B cell (primary cell): ENCODE data around the gene ENPP7. TPM values are rescaled to one million over a fixed set of nuclear protein-coding genes. Genes with fewer than 3 reads are reported as not detected.

Experiments used
- ATAC-seq: fragments of 200-7000 bp; cut with Tn5 transposase; one replicate; pipeline ENCODE4 v1.10.0; 2021; ENCODE audit warnings: low read depth, mild to moderate bottlenecking, moderate number of reproducible peaks, moderate library complexity
- CTCF ChIA-PET: fragments of 350-600 bp; sonication (Branson Sonifier 250); formaldehyde crosslinking; loops from one replicate; lab custom pipeline; 2021; ENCODE audit warnings: antibody characterized with exemption, inconsistent platforms; lab: Charles Lee
- POLR2A ChIA-PET: fragments of 350-600 bp; sonication (Branson Sonifier 250); formaldehyde crosslinking; loops from one replicate; lab custom pipeline; 2021; ENCODE audit warnings: antibody characterized with exemption; lab: Charles Lee
- DNase-seq: peaks from one replicate; pipeline ENCODE4 v3.0.0; 2013
- H2AFZ ChIP-seq: 2 replicates; pipeline ENCODE4 v1.6.1; 2012; ENCODE audit warnings: mild to moderate bottlenecking, low read depth, low read length; ENCODE audit not compliant: insufficient read depth, poor library complexity, severe bottlenecking
- H3K27ac ChIP-seq, 2 donors: 1 replicate in 1 of 2; 2 replicates in 1 of 2; pipeline ENCODE4 v1.5.1; 2012 to 2013; ENCODE audit warnings: low read length in 2 of 2, mild to moderate bottlenecking in 2 of 2, moderate library complexity in 1 of 2
- H3K27me3 ChIP-seq, 4 experiments: fragments of 200-600 bp in 1 of 4; sonication (generic) in 1 of 4; replicated peaks in 1 of 4; 1 replicate in 2 of 4; 2 replicates in 2 of 4; pipeline versions ENCODE4 v1.6.1 to v1.7.0; 2013 to 2016; ENCODE audit warnings: low read length in 3 of 4, mild to moderate bottlenecking in 2 of 4, mixed read lengths in 1 of 4, moderate library complexity in 1 of 4; ENCODE audit not compliant: insufficient read depth in 4 of 4, control insufficient read depth in 3 of 4; ENCODE audit errors: control extremely low read depth in 1 of 4
- H3K36me3 ChIP-seq, 2 experiments: replicated peaks in 1 of 2; 1 replicate in 1 of 2; 2 replicates in 1 of 2; pipeline versions ENCODE4 v1.6.1 to v1.7.1; 2013; ENCODE audit warnings: low read length in 1 of 2; ENCODE audit not compliant: insufficient read depth in 2 of 2, control insufficient read depth in 1 of 2; ENCODE audit errors: control extremely low read depth in 1 of 2, extremely low read depth in 1 of 2
- H3K4me1 ChIP-seq, 2 donors: fragments of 200-600 bp in 1 of 2; sonication (generic) in 1 of 2; 1 replicate in 1 of 2; 2 replicates in 1 of 2; pipeline versions ENCODE4 v1.5.1 to v1.6.1; 2013 to 2017; ENCODE audit warnings: low read length in 2 of 2; ENCODE audit not compliant: control insufficient read depth in 2 of 2, insufficient read depth in 2 of 2
- H3K4me2 ChIP-seq: replicated peaks from 2 replicates; pipeline ENCODE3; 2012; ENCODE audit warnings: mild to moderate bottlenecking, low read depth, low read length; ENCODE audit not compliant: poor library complexity, severe bottlenecking
- H3K4me3 ChIP-seq, 5 experiments: fragments of 200-600 bp in 1 of 5; sonication (generic) in 1 of 5; 1 replicate in 3 of 5; 2 replicates in 2 of 5; pipeline versions ENCODE4 v1.5.1 to v1.7.0; 2011 to 2016; ENCODE audit warnings: low read length in 4 of 5, mild to moderate bottlenecking in 4 of 5, low read depth in 2 of 5, control low read depth in 1 of 5, moderate library complexity in 1 of 5; ENCODE audit not compliant: insufficient read depth in 1 of 5; ENCODE audit errors: control extremely low read depth in 1 of 5, extremely low read depth in 1 of 5
- H3K79me2 ChIP-seq: fragments of 200-600 bp; sonication (generic); one replicate; pipeline ENCODE4 v1.6.0; 2016; ENCODE audit warnings: low read length; ENCODE audit not compliant: control insufficient read depth, insufficient read depth
- H3K9ac ChIP-seq: fragments of 200-600 bp; sonication (generic); 2 replicates; pipeline ENCODE4 v1.6.1; 2017; ENCODE audit warnings: mild to moderate bottlenecking, low read length, moderate library complexity
- H3K9me3 ChIP-seq, 3 donors: one replicate each; pipeline versions ENCODE4 v1.6.1 to v1.7.1; 2013; ENCODE audit warnings: low read length in 2 of 3; ENCODE audit not compliant: control insufficient read depth in 2 of 3, insufficient read depth in 1 of 3; ENCODE audit errors: control extremely low read depth in 1 of 3
- H4K20me1 ChIP-seq: 2 replicates; pipeline ENCODE4 v1.6.0; 2012; ENCODE audit warnings: mild to moderate bottlenecking, low read length; ENCODE audit not compliant: insufficient read depth, control insufficient read depth, poor library complexity, severe bottlenecking
- H3K27ac Mint-ChIP-seq: one replicate; pipeline ENCODE4 v1.8.0; 2021; ENCODE audit warnings: mixed read lengths
- H3K27me3 Mint-ChIP-seq: one replicate; pipeline ENCODE4 v1.8.0; 2021; ENCODE audit warnings: mixed read lengths
- H3K4me1 Mint-ChIP-seq: one replicate; pipeline ENCODE4 v1.8.0; 2021; ENCODE audit warnings: mixed read lengths
- H3K4me3 Mint-ChIP-seq: one replicate; pipeline ENCODE4 v1.8.0; 2021; ENCODE audit warnings: mixed read lengths
- H3K9me3 Mint-ChIP-seq: one replicate; pipeline ENCODE4 v1.8.0; 2022; ENCODE audit warnings: mixed read lengths; ENCODE audit not compliant: insufficient read depth
- CTCF ChIP-seq: fragments of 200-600 bp; IDR thresholded peaks from one replicate; pipeline ENCODE4 v1.8.0; 2022; ENCODE audit warnings: antibody characterized with exemption, mild to moderate bottlenecking
- EZH2 ChIP-seq: IDR thresholded peaks from 2 replicates; pipeline ENCODE4 v1.6.1; 2012; ENCODE audit warnings: borderline replicate concordance, low read depth, mild to moderate bottlenecking, moderate library complexity, low read length; ENCODE audit not compliant: insufficient read depth, poor library complexity, severe bottlenecking
- WGBS: methylation state at CpG from one replicate; pipeline ENCODE4 v1.1.5; 2013; ENCODE audit warnings: missing lambda C conversion rate; ENCODE audit not compliant: insufficient coverage; 5-methylcytosine and 5-hydroxymethylcytosine counted together
- intact Hi-C: fragments of 100-400 bp; cut with micrococcal nuclease; formaldehyde crosslinking; loops from one replicate; pipeline ENCODE4 v1.10.0; 2022
- polyA plus RNA-seq: library from polyadenylated mRNA; depleted of rRNA; stranded (reverse); fragments of >200 nt; gene quantifications from 2 replicates; pipeline ENCODE4 v1.2.3, GENCODE V29; 2012
- total RNA-seq, 2 donors: library from RNA; stranded (reverse); fragments of 120-200 nt in 1 of 2; gene quantifications; 1 replicate in 1 of 2; 2 replicates in 1 of 2; pipeline versions ENCODE4 v1.2.3 to v1.2.4, GENCODE V29; 2013 to 2022

The ENPP7 gene
- total and polyA plus RNA-seq, 2 donors (not counting 1 experiment from before 2014, with no cell fraction given): 0.40 to 6.7 TPM

DNA sequence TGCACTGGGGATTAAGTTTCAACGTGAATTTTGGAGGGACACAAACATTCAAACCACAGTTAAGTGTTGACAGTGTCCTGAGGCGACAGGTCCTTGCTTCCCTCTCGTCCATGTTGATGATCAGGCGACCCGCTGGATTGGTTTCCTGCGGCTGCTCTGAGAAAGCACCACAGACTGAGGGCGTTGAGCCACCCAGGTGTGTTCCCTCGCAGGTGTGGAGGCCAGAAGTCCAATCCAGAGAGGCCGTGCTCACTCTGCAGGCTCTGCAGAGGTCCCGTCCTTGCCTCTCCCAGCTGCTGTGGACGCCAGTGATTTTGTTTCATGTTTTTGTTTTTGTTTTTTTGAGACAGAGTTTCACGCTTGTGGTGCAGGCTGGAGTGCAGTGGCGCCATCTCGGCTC is 24.8 kb downstream of the ENPP7 start:
- Mint-ChIP-seq H3K27ac (no peak overlapping the region), H3K27me3 (peaks cover 35% of the 10 kb centered on the region), H3K4me1 (peaks cover 4% of the 10 kb centered on the region), H3K4me3 (no peak overlapping the region), H3K9me3 (no peaks in the 10 kb centered on the region)
- Histone ChIP-seq H4K20me1 (no peaks in the 10 kb centered on the region), H3K4me3 (no peak overlapping the region), H3K36me3 (no peaks in the 10 kb centered on the region), H3K9ac (no peak overlapping the region), H3K4me2 (no peak overlapping the region), H3K9me3 (peaks cover 0 to 6% (median 0%) of the 10 kb centered on the region in 3 donors), H3K27me3 (peaks cover 0 to 47% (median 9%) of the 10 kb centered on the region in 4 experiments), H3K27ac (no peak overlapping the region), H3K4me1 (peaks cover 3 to 4% of the 10 kb centered on the region in 2 donors), H2AFZ (no peak overlapping the region), H3K79me2 (no peaks in the 10 kb centered on the region)
- ATAC-seq: no peak
- DNase-seq: no peak
- ChIA-PET CTCF (interaction anchor here (1.1 to 1.3 kb wide), 2 partner anchors 9 to 13 kb away, joined by 4 read pairs; no protein-coding TSS in a partner anchor), POLR2A (no interaction called here)
- 91% methylated on average over 14 of the region's 14 CpGs for WGBS
- intact Hi-C loops: no loop called here
- no peak for TF ChIP-seq CTCF
- no peak for TF ChIP-seq EZH2

GRCh38 chr17:79757140-79757745 is 26.5 kb downstream of the ENPP7 start:
- intact Hi-C loops: no loop called here
- Mint-ChIP-seq H3K27ac (no peak overlapping the region), H3K27me3 (peaks cover 24% of the 10 kb centered on the region), H3K9me3 (no peaks in the 10 kb centered on the region), H3K4me3 (no peak overlapping the region), H3K4me1 (no peaks in the 10 kb centered on the region)
- no peak overlapping the region for H3K9ac ChIP-seq
- H3K36me3 ChIP-seq: no peaks in the 10 kb centered on the region
- TF ChIP-seq EZH2 (no peak), CTCF (no peak)
- no peak overlapping the region for H3K27ac ChIP-seq
- no peaks in the 10 kb centered on the region for H3K9me3 ChIP-seq
- ChIA-PET POLR2A (no interaction called here), CTCF (interaction anchor here (1.2 kb wide), 1 partner anchor 15 kb away, joined by 4 read pairs; no protein-coding TSS in a partner anchor)
- peaks cover under 1 to 2% of the 10 kb centered on the region in 2 donors for H3K4me1 ChIP-seq
- H3K79me2 ChIP-seq: no peaks in the 10 kb centered on the region
- no peak overlapping the region for H2AFZ ChIP-seq
- no peak overlapping the region for H3K4me3 ChIP-seq
- H4K20me1 ChIP-seq: no peaks in the 10 kb centered on the region
- DNase-seq (no peak), ATAC-seq (no peak)
- no peak overlapping the region for H3K4me2 ChIP-seq
- WGBS: 97% methylated on average over 11 of the region's 15 CpGs
- H3K27me3 ChIP-seq: peaks cover 0 to 31% (median 1%) of the 10 kb centered on the region in 4 experiments
